ENCODE results near the gene ABCB6.

ABCB6 gene

DNA sequence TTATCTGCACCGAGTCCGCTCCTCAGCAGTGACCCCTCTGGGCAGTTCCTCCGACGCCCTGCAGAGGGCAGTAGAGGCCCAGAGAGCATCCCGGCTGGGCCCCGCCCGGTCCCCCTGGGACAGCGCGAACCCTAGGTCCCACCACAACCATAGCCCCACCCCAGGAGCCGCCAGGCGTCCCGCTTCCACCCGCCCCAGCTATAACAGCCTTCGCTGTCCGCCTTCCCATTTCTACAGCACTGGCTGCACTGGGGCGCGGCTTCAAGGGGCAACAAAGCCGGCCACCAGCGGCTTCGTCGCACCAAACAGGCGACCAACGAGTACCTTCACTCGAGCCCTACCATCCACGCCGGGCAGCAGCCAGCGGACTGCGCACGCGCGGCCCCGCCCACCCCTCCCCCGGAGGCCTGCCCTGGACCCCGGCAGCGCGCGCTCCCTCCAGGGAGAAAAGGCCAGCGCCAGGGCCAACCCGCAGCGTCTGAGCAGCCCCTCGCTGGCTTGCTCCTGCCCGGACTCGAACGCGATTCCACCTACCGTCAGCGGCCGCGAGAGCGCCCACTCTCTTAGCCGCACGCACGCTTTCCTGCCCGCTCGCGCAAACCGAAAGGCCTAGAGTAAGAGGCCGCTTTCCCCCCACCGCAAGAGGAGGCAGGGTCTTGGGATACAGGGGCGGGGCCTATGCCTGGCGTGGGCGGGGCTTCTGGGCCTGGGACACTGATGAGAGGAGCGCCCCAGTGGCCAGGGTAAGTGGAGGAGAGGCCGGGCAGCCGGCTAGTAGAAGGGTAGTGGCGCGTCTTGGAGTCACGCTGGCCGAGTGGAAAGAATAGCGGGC, 58.4 kb downstream of the ABCB6 start, which contains the start of gene NHEJ1:
NHEJ1 (minus strand) TSS at position 630 of the 832 bp plus-strand sequence. CDS start 2,453 bp downstream, outside the sequence.
- peak within 1 kb of the TSS; percentile 90 for H3K27ac Mint-ChIP-seq (ENCODE audit: low read depth)
- no peaks in the 10 kb centered on the region for H3K9me3 Mint-ChIP-seq
- H3K27me3 Mint-ChIP-seq, result no peaks in the 10 kb centered on the region
- DNase-seq (ENCODE audit: low spot score in 2 of 2) (peak; percentile 89 to 93), ATAC-seq (replicated peaks; ENCODE audit: extremely low read depth, poor library complexity, severe bottlenecking) (peak; percentile 92)
- peaks cover 29% of the 10 kb centered on the region for H3K36me3 Mint-ChIP-seq (ENCODE audit: insufficient read depth)
- H3K4me3 Mint-ChIP-seq, result peak within 1 kb of the TSS; percentile 88
- peaks cover 18% of the 10 kb centered on the region for H3K4me1 Mint-ChIP-seq

Measured in central memory CD8-positive, alpha-beta T cell (primary cell).